Ascending aorta (tissue), 2 donors: Measurements from ENCODE around the gene CSRNP2. TPM values are rescaled to one million over a fixed set of nuclear protein-coding genes. Genes with fewer than 3 reads are reported as not detected.

ENCODE experiments used
- DNase-seq, 2 donors: peaks; one replicate each; pipeline ENCODE4 v3.0.0-alpha.2; 2019; ENCODE audit warnings: low spot score in 2 of 2
- H3K27ac ChIP-seq, 2 donors: fragments of 200-600 bp; sonication (generic); one replicate each; pipeline ENCODE4 v1.5.1; 2016 to 2017; ENCODE audit warnings: mild to moderate bottlenecking in 1 of 2
- H3K27me3 ChIP-seq: fragments of 200-600 bp; sonication (generic); one replicate; pipeline ENCODE4 v1.5.1; 2017
- H3K36me3 ChIP-seq, 2 donors: fragments of 200-600 bp; sonication (generic); one replicate each; pipeline ENCODE4 v1.5.1; 2016
- H3K4me1 ChIP-seq, 2 donors: fragments of 200-600 bp; sonication (generic); one replicate each; pipeline ENCODE4 v1.5.1; 2016 to 2017; ENCODE audit warnings: mild to moderate bottlenecking in 1 of 2
- H3K4me3 ChIP-seq, 2 donors: fragments of 200-600 bp; sonication (generic); one replicate each; pipeline ENCODE4 v1.5.1; 2016 to 2017; ENCODE audit warnings: mild to moderate bottlenecking in 1 of 2
- H3K9me3 ChIP-seq, 2 donors: fragments of 200-600 bp; sonication (generic); one replicate each; pipeline ENCODE4 v1.5.1; 2016
- CTCF ChIP-seq, 3 experiments: fragments of 200-600 bp in 2 of 3; fragments of 450-650 bp in 1 of 3; sonication (generic) in 2 of 3; IDR thresholded peaks; one replicate each; pipeline ENCODE4 v1.5.1; 2016 to 2019; ENCODE audit warnings: antibody characterized with exemption in 3 of 3, mild to moderate bottlenecking in 1 of 3, moderate library complexity in 1 of 3
- intact Hi-C: fragments of 100-400 bp; cut with DNase I; formaldehyde crosslinking; loops from one replicate; pipeline ENCODE4 v1.15.1; 2023
- total RNA-seq: library from RNA; depleted of rRNA; stranded (reverse); fragments of >200 nt; gene quantifications from one replicate; pipeline ENCODE4 v1.1.0, GENCODE V29; 2016

The CSRNP2 gene
- total RNA-seq, 1 donor from 2014 or later = 13.6 TPM

- no peak overlapping the region for H3K27ac ChIP-seq
- intact Hi-C loops = no loop called here
- H3K9me3 ChIP-seq = no peaks in the 10 kb centered on the region
- no peak overlapping the region for H3K4me3 ChIP-seq
- no peaks in the 10 kb centered on the region for H3K27me3 ChIP-seq
- DNase-seq = no peak
- TF ChIP-seq CTCF (IDR thresholded peaks at IDR 0.05) = no peak
- peaks cover 3 to 5% of the 10 kb centered on the region in 2 donors for H3K4me1 ChIP-seq
- peaks cover 2 to 6% of the 10 kb centered on the region in 2 donors for H3K36me3 ChIP-seq
These were observed 70.7 kb downstream of the CSRNP2 start for GRCh38 chr12:51012570-51013236.

GRCh38 chr12:51011955-51012354 lies 71.4 kb downstream of the CSRNP2 start:
- Histone ChIP-seq H3K27ac (no peak overlapping the region), H3K4me3 (no peak overlapping the region), H3K9me3 (no peaks in the 10 kb centered on the region), H3K4me1 (peaks cover 3 to 5% of the 10 kb centered on the region in 2 donors), H3K36me3 (peaks cover 6 to 14% of the 10 kb centered on the region in 2 donors), H3K27me3 (no peaks in the 10 kb centered on the region)
- no peak for DNase-seq
- intact Hi-C loops = no loop called here
- no peak for TF ChIP-seq CTCF (IDR thresholded peaks at IDR 0.05)

Other genes starting within 250 kb of the CSRNP2 start
- gene TMPRSS12, start 240.7 kb downstream of the CSRNP2 start, total RNA-seq = not detected
- gene HIGD1C, start 131.1 kb downstream of the CSRNP2 start, total RNA-seq = not detected
- 21.5 TPM for gene SLC11A2, start 57.2 kb downstream of the CSRNP2 start, total RNA-seq
- 8.6 TPM for gene LETMD1, start 35.3 kb downstream of the CSRNP2 start, total RNA-seq
- 3.0 TPM for gene TFCP2, start 89.5 kb upstream of the CSRNP2 start, total RNA-seq
- 24.7 TPM for gene POU6F1, start 134.5 kb upstream of the CSRNP2 start, total RNA-seq
- gene DAZAP2, start 155.2 kb upstream of the CSRNP2 start, total RNA-seq = 212 TPM
- gene SMAGP, start 186.8 kb upstream of the CSRNP2 start, total RNA-seq = 27.4 TPM
- 4.2 TPM for gene BIN2, start 240.6 kb upstream of the CSRNP2 start, total RNA-seq